Measurements from ENCODE around the gene GNL3.
A peak's percentile ranks its signal among the peaks of the same experiment; 100 is the strongest.

Gene GNL3, protein sequence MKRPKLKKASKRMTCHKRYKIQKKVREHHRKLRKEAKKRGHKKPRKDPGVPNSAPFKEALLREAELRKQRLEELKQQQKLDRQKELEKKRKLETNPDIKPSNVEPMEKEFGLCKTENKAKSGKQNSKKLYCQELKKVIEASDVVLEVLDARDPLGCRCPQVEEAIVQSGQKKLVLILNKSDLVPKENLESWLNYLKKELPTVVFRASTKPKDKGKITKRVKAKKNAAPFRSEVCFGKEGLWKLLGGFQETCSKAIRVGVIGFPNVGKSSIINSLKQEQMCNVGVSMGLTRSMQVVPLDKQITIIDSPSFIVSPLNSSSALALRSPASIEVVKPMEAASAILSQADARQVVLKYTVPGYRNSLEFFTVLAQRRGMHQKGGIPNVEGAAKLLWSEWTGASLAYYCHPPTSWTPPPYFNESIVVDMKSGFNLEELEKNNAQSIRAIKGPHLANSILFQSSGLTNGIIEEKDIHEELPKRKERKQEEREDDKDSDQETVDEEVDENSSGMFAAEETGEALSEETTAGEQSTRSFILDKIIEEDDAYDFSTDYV

DNA sequence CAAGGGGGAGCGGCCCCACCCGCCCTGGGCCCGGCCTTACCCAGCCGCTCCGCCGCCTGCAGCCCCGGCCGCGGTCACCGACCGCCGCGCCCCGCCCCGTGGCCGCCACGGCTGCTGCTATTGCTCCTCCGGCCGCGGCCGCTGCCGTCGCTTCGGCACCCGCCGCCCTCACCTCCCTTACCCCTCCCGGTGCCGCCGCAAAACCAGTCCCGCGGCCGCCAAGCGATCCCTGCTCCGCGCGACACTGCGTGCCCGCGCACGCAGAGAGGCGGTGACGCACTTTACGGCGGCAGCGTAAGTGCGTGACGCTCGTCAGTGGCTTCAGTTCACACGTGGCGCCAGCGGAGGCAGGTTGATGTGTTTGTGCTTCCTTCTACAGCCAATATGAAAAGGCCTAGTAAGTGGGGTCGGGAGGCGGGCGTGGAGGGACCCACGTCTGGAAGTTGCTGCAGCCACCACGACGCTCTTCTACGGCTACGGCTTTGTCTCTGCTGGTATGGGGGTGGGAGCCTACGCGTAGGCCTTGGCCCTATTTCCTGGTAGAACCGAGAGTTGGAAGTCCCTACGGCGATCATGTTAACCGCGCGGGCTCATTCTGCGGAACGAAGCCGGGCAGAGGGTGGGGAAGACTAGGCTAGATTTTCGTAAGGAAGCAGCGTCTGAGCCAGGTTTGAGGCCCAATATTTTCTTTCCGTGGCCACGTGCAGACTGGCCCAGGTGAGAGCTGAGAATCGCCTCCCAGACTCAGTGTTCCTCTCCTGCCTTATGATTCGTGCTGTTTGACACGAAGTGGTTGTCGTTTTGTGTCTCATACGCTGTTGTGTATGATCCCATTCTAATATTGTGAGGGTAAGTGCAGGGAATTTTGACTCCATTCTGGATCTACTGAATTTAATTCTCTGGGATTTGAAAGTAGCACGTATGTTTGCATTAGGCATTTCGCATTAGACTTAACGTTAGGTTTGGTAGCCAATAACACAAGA is at the start of gene GNL3, which contains the start of gene PBRM1:
Gene GNL3, plus strand, starts transcription at position 324 of the 983 bp plus-strand sequence. Its CDS starts 61 bp downstream, at position 385.
Gene PBRM1, minus strand, starts transcription at position 205 of the 983 bp plus-strand sequence.
- peak; percentile 97 for DNase-seq

DNA sequence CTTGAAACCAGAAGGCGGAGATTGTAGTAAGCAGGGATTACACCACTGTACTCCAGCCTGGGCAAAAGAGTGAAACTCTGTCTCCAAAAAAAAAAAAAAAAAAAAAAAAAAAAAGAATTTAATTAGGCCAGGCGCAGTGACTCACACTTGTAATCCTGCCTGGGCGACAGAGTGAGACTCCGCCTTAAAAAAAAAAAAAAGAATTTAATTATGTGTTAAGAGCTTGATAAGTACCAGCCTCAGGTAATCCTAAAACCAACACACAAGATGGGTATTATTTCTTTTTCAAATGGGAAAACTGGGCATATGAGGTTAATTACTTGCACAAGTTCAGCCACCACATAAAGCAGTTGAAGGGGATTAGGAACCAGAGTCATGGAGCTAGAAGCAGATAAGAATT is 49.2 kb upstream of the GNL3 start:
- DNase-seq = no peak

DNA sequence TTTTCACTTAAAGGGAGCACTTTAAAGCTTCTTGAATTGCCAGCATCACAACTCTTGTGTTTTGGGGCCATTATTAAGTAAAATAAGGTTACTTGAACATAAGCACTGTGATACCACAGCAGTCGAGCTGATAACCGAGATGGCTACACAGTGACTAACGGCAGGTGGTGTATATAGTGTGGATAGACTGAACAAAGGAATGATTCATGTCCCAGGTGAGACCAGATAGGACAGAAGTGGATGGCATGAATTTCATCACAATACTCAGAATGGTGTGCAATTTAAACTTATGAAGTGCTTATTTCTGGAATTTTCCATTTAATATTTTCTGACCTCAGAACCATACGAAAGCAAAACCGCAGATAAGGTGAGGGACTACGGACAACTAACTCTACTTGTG is 40.3 kb upstream of the GNL3 start:
- no peak for DNase-seq

DNA sequence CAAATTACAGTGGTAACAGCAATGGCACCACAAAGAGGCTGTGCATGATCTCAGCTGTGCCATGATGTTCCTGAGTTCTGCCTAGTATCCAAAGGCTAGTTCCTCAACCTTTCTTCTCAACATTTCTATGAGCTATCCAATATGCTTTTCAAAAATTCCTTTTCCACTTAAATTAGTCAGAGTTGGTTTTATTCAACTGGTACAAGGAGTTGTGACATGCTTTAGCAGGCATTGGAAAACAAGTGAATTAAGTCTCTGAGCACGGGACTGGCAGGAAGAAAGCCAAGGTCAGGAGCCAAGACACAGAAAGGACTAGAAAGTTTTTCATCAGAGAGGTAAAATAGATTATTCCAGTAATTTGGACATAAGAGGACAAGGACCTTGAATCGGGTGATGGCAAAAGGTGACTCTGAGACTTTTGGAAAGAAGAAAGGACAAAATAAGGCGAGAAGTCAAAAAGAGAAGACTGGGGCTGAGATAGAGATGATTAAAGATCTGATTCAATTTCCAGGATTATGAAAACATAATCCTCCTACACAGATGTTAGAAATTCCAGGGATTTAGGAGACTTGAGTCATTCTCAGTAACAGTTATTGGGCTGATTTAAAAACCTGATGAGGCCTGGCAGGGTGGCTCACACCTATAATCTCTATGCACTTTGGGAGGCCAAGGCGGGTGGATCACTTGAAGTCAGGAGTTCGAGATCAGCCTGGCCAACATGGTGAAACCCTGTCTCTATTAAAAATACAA is 36.2 kb upstream of the GNL3 start:
- no peak for DNase-seq

DNA sequence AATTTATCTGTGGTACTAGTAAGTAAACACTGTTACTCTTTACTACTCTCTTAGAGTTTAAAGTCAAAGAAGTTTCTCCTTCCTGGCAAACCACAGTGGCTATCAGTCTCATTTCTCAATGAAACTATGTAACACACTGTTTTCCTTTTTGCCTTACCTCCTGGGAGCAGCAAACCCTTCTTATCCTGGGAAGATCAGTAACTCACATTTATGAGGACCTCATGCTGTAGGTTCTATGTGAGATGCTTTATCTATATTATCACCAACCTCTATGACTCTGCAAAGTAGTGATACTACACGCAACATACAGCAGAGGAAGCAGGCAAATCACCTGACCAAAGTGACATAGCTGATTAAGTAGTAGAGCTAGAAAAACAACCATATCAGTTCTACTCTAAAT is 35.4 kb upstream of the GNL3 start:
- DNase-seq = no peak

DNA sequence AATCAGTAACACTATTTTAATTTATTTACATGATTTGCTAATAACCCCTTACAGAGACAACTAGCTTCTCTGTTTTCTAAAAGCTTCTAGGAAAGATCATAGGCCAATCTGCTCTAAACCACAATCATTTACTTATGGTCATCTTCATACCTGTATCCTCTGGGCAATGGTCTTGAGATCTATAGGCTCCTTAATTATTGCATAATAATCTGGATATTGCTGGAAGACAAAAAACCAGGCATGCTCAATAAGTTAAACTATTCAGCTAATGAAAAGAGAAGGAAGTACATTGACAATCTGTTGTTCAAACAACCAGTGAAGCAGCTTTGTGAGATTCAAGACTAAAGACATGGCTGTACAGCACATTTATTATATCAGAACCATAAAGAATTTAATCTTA is 34.2 kb upstream of the GNL3 start:
- no peak for DNase-seq

DNA sequence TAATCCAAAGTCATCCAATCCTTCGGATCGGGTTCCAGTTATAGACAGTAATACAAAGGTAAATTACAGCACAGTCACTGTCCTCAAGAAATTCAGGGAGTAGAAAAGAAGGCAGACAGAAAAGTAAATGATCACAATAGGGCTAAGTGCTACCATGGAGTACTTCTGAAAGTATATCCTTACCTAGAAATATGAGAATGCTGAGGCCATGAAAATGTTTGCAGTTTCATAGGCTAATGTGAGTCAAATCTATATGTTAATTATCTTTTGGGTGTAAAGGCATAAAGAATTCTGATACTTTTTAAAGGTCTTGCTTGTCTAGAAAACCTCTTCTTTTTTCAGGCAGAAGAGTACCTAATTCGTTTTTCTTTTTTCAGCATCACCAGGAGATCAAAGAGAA is 29.9 kb upstream of the GNL3 start:
- DNase-seq = no peak

DNA sequence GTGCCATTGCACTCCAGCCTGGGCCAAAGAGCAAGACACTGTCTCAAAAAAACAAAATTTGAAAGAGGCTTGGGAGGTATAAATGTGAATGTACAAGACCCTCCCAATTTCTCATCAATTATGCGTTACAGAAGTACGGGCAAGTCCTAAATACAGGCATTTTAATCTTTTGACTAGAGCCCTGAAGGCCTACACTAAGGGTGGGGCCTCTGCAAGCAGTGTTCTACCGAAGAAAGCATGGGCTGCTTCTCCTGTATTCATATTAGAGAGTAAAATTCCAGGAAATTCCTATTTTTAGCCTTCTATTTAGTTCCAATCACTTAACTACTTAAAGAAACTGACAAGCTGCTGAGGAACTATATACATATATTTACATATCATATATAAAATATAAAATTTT is 25.8 kb upstream of the GNL3 start:
- no peak for DNase-seq

DNA sequence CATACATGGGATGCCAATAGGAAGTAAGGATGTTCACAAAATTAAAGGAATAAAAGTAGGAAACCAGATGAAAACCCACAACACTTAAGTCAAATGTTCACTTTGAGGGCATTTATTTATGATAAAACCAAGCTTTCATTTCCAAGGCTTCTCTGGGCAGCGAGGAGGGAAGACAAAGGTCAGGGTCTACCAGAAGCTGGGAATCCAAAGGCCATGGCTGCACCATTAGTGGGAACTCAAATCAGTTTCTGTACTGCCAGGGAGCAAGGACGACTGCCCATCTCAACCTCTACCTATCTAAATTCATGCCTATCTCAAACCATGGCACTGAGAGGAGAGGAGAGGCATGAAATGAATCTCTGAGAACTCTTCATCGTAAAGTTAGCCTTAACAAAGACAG is 22.7 kb upstream of the GNL3 start:
- DNase-seq = no peak

DNA sequence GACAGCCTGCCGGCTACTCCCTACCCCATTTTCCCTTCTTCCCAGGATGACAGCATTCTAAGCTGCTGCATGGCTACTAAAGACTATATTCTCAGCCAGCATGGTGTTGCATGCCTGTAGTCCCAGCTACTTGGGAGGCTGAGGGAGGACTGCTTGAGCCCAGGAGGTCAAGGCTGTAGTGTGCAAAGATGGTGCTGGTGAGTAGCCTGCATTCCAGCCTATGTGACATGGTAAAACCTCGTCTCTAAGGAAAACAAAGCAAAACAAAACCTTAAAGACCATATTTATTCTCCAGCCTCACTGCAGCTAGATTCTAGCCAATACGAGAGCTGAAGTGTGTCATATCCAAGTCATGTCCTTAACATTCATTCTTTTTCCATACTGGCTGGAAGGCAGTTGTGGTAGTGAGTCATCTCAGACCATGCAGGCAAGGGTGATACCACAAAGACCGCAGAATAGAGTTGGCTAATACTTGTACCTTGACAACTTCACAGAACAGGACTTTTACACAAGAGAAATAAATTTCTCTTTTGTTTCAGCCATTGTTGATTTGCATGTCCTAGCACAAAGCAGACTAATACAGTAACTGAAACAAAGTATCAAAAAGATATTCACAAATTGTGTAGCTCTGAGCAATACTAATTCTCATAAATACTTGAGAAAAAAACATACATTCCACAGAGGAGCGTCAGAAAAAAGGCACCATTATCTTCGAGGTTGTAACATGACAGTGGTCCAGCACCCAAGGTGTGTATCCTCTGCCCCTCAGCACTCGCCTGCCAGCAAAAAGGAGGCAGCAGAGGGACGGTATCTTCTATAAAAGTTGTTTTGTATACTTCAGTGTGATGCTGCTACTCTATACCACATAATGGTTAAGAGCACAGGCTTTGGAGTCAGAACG is 15.0 kb upstream of the GNL3 start:
- peak; percentile 80 for DNase-seq

DNA sequence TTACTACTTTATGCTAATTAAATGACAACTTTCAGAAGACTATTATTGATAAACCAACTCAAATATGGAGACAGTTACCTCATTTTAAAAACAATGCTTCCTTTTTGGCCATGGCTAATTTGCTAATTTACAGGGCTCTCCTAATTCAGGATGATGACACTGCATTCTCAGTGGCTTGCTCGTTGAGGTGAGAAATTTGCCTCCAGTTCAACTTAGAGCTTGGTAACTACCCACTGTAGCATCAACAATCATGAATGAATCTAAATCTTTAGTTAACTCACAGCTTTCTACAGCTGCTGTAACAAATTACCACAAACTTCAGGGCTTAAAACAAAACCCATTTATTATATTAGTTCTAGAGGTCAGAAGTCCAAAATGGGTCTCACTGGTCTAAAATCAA is 14.2 kb upstream of the GNL3 start:
- no peak for DNase-seq

DNA sequence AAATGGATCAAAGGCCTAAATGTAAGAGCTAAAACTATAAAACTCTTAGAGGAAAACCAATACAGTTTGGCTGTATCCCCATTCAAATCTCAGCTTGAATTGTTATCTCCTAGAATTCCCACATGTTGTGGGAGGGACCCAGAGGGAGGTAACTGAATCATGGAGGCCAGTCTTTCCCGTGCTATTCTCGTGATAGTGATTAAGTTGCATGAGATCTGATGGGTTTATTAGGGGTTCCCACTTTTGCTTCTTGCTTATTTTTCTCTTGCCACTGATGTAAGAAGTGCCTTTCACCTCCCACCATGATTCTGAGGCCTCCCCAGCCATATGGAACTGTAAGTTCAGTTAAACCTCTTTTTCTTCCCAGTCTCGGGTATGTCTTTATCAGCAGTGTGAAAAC is 9.6 kb upstream of the GNL3 start:
- peak; percentile 43 for DNase-seq

DNA sequence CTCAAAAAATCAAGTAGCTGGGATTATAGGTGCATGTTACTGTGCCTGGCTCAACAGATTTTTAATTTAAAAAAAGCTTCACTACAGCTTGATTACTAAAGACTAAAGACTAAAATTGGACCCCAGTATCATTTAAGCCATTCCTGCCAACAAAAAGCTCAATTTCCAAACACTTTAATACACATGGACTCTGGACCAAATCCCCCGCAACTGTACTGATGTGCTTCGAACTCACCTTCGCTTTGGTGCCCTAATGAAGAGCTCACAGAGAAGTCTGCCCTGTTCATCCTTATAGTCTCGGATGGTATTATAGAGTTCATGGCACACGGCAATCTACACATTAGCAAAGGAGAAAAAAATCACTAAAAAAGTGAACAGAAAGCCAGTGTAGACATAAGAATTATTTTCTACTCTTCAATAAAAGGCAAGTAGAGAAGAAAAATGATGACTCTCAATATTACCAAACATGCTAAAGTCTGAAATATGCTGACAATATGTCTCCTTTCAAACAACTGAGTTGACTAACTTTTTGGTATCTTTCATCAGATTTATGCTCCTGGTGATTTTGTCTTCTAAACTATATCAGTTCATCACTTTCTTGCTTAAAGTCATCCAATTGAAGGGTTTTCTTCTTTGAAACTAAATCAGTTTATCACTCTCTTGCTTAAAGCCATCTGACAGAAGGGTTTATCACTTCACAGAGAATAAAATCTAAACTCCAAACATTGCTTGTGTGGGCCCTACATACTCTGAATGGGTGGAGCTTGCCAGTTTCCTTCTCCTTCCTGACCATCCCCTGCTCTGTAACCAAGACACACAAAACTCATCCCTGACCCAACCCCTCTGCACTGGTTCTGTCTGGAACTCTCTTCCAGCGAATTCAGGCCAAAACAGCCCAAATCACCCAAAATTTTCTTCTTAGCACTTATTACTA is 7.3 kb upstream of the GNL3 start:
- DNase-seq = peak; percentile 19

DNA sequence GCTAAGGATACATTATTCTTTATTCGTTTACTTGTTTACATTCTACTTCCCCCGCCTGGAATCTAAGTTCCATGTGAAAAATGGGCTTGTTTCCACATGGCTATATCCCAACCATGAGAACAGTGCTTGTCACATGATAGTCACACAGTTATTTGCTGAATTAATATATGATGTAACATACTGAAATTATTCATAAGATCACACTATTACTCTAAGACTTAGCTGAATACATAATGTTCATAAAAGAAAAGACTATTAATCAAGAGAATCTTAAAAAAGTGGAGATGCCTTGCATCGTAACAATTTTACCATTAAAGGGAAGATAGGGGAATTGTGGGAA is 6.7 kb upstream of the GNL3 start:
- peak; percentile 47 for DNase-seq

DNA sequence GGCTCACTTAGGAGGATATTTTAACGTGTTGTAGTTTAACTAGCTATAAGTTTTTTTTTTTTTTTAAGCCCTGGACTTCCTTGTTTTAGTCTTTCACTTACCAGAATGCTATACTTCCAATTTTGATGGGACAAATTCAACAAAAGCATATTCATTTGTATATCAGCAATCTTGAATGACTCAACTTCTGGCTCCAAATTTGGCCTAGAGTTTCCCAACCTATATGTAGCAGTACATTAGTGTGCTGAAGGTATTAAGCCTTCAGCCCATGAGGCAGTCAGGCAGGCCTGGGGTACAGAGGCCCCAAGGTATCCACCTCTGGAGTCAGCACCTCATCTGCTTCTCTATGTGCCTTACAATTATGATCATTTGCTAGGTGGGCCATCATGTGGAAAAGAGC is 6.0 kb upstream of the GNL3 start:
- peak; percentile 47 for DNase-seq

DNA sequence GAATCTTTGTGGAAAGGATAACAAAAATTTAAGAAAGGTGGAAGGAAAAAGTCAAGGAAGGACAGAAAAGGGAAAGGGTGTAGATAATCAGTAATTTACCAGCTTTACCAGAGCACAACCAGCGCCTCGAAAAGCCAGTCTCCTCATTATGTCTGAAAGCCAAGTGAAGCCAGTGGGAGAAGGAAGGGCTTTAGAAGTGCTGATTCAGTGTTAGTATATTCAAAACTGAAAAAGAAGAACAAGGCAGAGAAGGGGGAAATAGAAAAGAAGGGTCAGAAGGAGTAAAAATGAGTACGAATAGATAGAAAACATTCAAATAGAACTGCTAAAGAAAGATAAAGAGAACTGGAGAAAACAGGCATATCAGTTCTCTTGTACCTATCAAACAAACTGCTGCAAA is 4.2 kb upstream of the GNL3 start:
- peak; percentile 65 for DNase-seq

DNA sequence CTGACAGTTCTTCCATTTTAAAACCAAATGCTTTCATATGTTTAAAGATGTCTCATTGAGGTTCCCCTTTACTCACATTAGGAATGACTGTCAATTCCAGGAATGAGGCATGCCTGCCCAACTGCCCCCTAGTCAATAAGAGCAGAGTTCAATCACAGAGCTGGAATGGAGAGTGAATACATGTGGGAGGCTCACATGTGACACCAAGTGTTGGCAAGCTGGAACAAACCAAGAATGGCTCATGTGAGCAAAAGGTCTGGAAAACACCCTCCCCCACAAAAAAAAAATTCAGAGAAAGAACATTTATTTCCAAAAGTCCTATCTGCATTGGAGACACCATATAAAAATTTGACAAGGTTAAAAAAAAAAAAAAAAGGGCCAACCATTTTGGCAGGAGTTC is 3.8 kb upstream of the GNL3 start:
- peak; percentile 74 for DNase-seq

DNA sequence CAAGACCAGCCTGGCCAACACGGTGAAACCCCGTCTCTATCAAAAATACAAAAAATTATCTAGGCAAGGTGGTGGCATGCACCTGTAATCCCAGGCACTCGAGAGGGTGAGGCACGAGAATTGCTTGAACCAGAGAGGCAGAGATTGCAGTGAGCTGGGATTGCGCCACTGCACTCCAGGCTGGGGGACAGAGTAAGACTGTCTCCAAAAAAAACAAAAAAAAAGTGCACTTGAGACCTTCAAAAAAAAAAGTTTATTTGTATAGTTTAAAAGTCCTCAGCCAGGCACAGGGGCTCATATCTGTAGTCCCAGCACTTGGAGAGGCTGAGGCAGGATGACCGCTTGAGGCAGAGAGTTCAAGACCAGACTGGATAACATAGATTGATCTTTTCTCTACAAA is 2.2 kb upstream of the GNL3 start:
- DNase-seq = no peak

DNA sequence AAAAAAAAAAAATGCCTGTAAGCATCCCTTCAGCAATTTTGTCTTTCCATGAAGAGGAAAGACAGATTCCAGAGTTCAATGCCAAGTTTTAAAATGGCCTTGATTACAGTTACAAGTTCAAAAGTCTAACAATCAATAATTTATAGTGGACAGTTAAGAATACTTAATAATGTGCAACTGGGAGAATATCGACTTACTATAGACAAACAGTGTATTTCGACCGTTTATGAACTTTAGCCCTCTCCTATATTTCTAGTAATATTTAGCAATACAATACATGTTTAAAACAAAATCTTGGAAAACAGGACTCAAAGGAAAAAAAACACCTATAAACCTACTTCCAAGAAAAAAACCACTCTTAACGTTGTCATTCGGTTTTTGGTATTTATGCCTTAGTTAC is 1.6 kb upstream of the GNL3 start:
- DNase-seq = no peak

DNA sequence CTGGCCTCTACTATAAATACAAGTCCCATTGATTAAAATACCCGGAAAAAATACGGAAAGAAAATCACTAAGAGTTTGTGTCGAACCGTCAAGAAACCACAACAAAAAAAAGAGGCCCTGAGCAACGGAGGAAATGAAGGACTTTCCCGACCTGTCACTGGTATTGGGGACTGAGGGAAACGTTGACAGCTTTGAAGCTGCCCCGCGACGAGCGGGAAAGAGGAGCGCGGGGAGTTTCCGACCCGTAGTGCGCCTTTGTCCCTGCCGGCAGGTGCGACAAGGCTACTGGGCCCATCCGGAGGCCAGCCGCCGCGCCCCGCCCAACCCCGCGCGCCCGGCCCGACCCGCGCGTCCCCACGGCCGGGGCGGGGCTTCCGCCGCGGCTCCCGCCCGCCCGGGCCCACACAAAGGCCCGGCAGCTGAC is 535 bp upstream of the GNL3 start:
- DNase-seq = peak; percentile 79

DNA sequence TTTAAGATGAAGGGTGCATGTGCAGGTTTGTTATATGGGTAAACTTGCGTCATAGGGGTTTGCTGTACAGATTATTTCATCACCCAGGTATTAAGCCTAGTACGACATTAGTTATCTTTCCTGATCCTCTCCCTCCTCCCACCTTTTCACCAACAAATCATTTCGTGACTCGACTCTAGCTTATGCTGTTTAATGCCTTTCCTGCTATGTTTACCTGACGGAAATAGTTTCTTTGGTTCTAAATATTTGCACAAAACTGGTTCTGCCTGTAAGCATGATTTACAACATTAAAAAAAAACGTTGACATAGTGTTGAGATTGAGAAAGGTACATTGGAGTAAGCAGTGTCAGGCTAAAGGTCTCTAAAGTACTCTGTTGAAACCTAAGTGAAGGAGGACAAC is 2.4 kb downstream of the GNL3 start:
- no peak for DNase-seq

Measured in inflammatory macrophage treated with lipopolysaccharide for 4 hours (primary cell).